Stomach (tissue), 4 donors: ENCODE results near the gene DCAF10.
"Not testable (repeated sequence)": the region's sequence is repeated elsewhere in the genome, so short reads cannot be mapped to it uniquely, and the experiment has no call there.

Experiments used
- EP300 ChIP-seq: sonication (generic); formaldehyde crosslinking; IDR thresholded peaks from one replicate; pipeline ENCODE4 v1.6.1; 2017; ENCODE audit warnings: antibody characterized with exemption
- POLR2A ChIP-seq, 4 donors: fragments of 450-650 bp; IDR thresholded peaks; one replicate each; pipeline ENCODE4 v1.6.1; 2016; ENCODE audit warnings: antibody characterized with exemption in 4 of 4, control low read depth in 2 of 4, mild to moderate bottlenecking in 1 of 4, moderate library complexity in 1 of 4
- POLR2AphosphoS5 ChIP-seq, 3 donors: sonication (generic); formaldehyde crosslinking; IDR thresholded peaks; one replicate each; pipeline ENCODE4 v1.6.1; 2016; ENCODE audit warnings: antibody characterized with exemption in 3 of 3
- TF ChIP-seq, protein P1 (sequence below), 7 experiments: fragments of 450-650 bp in 4 of 7; fragments of 200-600 bp in 3 of 7; sonication (generic) in 3 of 7; IDR thresholded peaks; one replicate each; pipeline ENCODE4 v1.5.1; 2016 to 2019; ENCODE audit warnings: antibody characterized with exemption in 7 of 7, control low read depth in 2 of 7, mild to moderate bottlenecking in 1 of 7

DNA sequence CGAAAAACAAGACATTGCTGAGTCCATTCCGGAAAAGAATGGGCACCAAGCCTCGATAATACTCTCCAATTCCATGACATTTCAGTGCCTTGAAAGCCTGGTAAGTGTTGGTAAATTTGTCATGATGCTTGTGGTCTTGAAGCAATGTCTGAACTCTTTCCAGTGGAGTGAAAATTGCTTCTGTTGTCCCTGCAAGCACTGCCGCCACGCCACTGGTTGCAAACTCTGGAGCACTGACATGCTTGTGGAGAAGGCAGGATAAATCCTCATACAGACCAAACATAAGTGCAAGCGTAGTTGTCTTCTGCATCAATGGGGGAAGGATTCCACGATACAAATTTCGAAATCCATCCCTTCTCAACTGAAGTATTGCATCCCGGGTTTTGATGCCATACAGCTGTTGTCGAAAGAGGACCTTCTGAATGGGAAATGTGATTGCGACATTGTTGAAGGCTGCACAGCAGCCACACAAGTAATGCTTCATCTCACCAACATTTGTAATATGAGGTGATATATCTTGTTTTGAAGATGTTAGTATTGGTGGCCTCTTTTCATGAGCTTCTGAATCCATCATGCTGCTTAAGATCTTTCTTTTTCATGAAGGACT, 87.5 kb downstream of the DCAF10 start:
- peak in 2 of 3 donors; percentile 4 to 24 for TF ChIP-seq POLR2AphosphoS5 (IDR thresholded peaks at IDR 0.05)
- not testable (repeated sequence) for TF ChIP-seq POLR2A (IDR thresholded peaks at IDR 0.05); EP300
- TF ChIP-seq, protein P1, sequence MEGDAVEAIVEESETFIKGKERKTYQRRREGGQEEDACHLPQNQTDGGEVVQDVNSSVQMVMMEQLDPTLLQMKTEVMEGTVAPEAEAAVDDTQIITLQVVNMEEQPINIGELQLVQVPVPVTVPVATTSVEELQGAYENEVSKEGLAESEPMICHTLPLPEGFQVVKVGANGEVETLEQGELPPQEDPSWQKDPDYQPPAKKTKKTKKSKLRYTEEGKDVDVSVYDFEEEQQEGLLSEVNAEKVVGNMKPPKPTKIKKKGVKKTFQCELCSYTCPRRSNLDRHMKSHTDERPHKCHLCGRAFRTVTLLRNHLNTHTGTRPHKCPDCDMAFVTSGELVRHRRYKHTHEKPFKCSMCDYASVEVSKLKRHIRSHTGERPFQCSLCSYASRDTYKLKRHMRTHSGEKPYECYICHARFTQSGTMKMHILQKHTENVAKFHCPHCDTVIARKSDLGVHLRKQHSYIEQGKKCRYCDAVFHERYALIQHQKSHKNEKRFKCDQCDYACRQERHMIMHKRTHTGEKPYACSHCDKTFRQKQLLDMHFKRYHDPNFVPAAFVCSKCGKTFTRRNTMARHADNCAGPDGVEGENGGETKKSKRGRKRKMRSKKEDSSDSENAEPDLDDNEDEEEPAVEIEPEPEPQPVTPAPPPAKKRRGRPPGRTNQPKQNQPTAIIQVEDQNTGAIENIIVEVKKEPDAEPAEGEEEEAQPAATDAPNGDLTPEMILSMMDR (IDR thresholded peaks at IDR 0.05), result not testable (repeated sequence)
